ENCODE data around the gene USP13.

- no peak for TF ChIP-seq CTCF (conservative IDR thresholded peaks at IDR 0.05; ENCODE audit: low read length)
- TF ChIP-seq EZH2phosphoT487 (IDR thresholded peaks at IDR 0.05; ENCODE audit: borderline replicate concordance): no peak
Measured at GRCh38 chr3:179673523-179673922, 20.7 kb downstream of the USP13 start.
